Ascending aorta (tissue), 2 donors: ENCODE data around the gene FSIP2. TPM values are rescaled to one million over a fixed set of nuclear protein-coding genes. Genes with fewer than 3 reads are reported as not detected.

Experiments used
- DNase-seq, 2 donors: peaks; one replicate each; pipeline ENCODE4 v3.0.0-alpha.2; 2019; ENCODE audit warnings: low spot score in 2 of 2
- H3K27ac ChIP-seq, 2 donors: fragments of 200-600 bp; sonication (generic); one replicate each; pipeline ENCODE4 v1.5.1; 2016 to 2017; ENCODE audit warnings: mild to moderate bottlenecking in 1 of 2
- H3K27me3 ChIP-seq: fragments of 200-600 bp; sonication (generic); one replicate; pipeline ENCODE4 v1.5.1; 2017
- H3K36me3 ChIP-seq, 2 donors: fragments of 200-600 bp; sonication (generic); one replicate each; pipeline ENCODE4 v1.5.1; 2016
- H3K4me1 ChIP-seq, 2 donors: fragments of 200-600 bp; sonication (generic); one replicate each; pipeline ENCODE4 v1.5.1; 2016 to 2017; ENCODE audit warnings: mild to moderate bottlenecking in 1 of 2
- H3K4me3 ChIP-seq, 2 donors: fragments of 200-600 bp; sonication (generic); one replicate each; pipeline ENCODE4 v1.5.1; 2016 to 2017; ENCODE audit warnings: mild to moderate bottlenecking in 1 of 2
- H3K9me3 ChIP-seq, 2 donors: fragments of 200-600 bp; sonication (generic); one replicate each; pipeline ENCODE4 v1.5.1; 2016
- intact Hi-C: fragments of 100-400 bp; cut with DNase I; formaldehyde crosslinking; loops from one replicate; pipeline ENCODE4 v1.15.1; 2023
- total RNA-seq: library from RNA; depleted of rRNA; stranded (reverse); fragments of >200 nt; gene quantifications from one replicate; pipeline ENCODE4 v1.1.0, GENCODE V29; 2016
- TF ChIP-seq, protein P1 (sequence below), 3 experiments: fragments of 200-600 bp in 2 of 3; fragments of 450-650 bp in 1 of 3; sonication (generic) in 2 of 3; IDR thresholded peaks; one replicate each; pipeline ENCODE4 v1.5.1; 2016 to 2019; ENCODE audit warnings: antibody characterized with exemption in 3 of 3, mild to moderate bottlenecking in 1 of 3, moderate library complexity in 1 of 3

Gene FSIP2
- total RNA-seq, 1 donor from 2014 or later = under 0.01 TPM

DNA sequence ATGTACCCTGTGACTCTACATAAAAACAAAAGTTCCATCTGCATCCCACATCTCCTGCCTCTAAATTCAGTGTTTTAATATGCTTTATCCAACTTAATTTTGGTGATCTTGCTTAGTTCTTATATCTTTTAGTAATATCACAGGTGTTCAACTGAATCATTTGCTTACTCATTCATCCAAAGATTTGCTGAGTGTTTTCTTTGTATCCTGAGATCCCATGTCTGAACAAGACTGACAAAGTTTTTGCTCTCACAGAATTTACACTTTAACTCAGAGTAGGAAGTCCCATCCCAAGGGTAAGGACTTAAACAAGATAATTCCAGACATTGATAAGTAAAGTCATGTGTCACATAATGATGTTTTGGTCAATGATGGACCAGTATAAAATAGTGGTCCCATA lies 87.0 kb downstream of the FSIP2 start:
- no peak overlapping the region for H3K4me3 ChIP-seq
- H3K9me3 ChIP-seq = no peaks in the 10 kb centered on the region
- H3K27me3 ChIP-seq = no peaks in the 10 kb centered on the region
- DNase-seq = no peak
- no peaks in the 10 kb centered on the region for H3K36me3 ChIP-seq
- no peaks in the 10 kb centered on the region for H3K4me1 ChIP-seq
- TF ChIP-seq, protein P1, sequence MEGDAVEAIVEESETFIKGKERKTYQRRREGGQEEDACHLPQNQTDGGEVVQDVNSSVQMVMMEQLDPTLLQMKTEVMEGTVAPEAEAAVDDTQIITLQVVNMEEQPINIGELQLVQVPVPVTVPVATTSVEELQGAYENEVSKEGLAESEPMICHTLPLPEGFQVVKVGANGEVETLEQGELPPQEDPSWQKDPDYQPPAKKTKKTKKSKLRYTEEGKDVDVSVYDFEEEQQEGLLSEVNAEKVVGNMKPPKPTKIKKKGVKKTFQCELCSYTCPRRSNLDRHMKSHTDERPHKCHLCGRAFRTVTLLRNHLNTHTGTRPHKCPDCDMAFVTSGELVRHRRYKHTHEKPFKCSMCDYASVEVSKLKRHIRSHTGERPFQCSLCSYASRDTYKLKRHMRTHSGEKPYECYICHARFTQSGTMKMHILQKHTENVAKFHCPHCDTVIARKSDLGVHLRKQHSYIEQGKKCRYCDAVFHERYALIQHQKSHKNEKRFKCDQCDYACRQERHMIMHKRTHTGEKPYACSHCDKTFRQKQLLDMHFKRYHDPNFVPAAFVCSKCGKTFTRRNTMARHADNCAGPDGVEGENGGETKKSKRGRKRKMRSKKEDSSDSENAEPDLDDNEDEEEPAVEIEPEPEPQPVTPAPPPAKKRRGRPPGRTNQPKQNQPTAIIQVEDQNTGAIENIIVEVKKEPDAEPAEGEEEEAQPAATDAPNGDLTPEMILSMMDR (IDR thresholded peaks at IDR 0.05) = no peak
- no peak overlapping the region for H3K27ac ChIP-seq
- intact Hi-C loops = no loop called here

DNA sequence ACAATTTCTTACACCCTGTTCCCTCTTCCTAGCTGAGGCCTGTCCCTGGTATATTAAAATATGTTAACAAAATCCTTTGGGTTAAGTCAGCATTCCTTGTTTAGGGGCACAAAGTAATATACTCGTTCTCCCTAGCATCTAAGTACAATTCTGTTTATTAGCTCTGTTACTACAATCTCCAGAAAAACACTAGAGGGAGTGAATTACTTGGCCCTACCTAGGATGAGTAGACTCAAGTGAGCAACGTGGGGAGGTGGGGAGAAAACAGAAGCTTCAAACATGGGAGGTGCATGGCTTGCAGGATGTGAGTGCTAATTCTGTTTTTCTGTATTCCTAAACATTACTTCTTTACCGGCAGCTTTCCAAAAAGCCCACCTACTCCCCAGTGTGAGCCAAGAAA lies 89.7 kb downstream of the FSIP2 start:
- intact Hi-C loops = no loop called here
- H3K9me3 ChIP-seq = no peaks in the 10 kb centered on the region
- H3K4me1 ChIP-seq = no peaks in the 10 kb centered on the region
- no peak overlapping the region for H3K27ac ChIP-seq
- H3K27me3 ChIP-seq = no peaks in the 10 kb centered on the region
- H3K4me3 ChIP-seq = no peak overlapping the region
- TF ChIP-seq, protein P1 (IDR thresholded peaks at IDR 0.05) = no peak
- DNase-seq = no peak
- H3K36me3 ChIP-seq = no peaks in the 10 kb centered on the region

DNA sequence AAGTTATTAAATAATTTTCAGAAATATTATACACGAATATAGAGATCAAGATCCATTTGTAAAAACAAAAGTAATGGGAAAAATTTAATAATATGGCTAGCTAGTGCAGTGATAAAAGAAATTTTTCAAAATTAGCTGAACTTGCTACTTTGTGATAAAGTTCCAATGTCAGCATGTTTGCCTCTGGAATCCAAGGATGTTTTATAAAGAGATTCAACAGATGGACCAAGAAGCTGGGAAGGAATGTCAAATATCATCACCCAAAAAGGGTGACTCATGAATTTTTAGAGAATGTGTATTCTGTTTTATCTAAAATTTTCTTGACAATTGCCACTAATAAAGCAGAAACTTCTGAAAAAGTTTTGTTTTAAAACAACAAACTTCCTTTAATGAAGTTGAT lies 95.3 kb downstream of the FSIP2 start:
- peaks cover 0 to 20% of the 10 kb centered on the region in 2 donors for H3K9me3 ChIP-seq

GRCh38 chr2:185835974-185836373 lies 97.4 kb downstream of the FSIP2 start:
- Histone ChIP-seq H3K36me3 (no peaks in the 10 kb centered on the region), H3K9me3 (peaks cover 0 to 29% of the 10 kb centered on the region in 2 donors), H3K27ac (no peak overlapping the region), H3K27me3 (no peaks in the 10 kb centered on the region), H3K4me1 (no peaks in the 10 kb centered on the region), H3K4me3 (no peak overlapping the region)
- intact Hi-C loops = no loop called here
- TF ChIP-seq, protein P1 (IDR thresholded peaks at IDR 0.05) = no peak
- no peak for DNase-seq

More for the DNA sequence above, 95.3 kb downstream of the FSIP2 start:
- TF ChIP-seq, protein P1 (IDR thresholded peaks at IDR 0.05) = no peak
- no peaks in the 10 kb centered on the region for H3K27me3 ChIP-seq
- H3K4me1 ChIP-seq = no peaks in the 10 kb centered on the region
- H3K27ac ChIP-seq = no peak overlapping the region
- no peaks in the 10 kb centered on the region for H3K36me3 ChIP-seq
- H3K4me3 ChIP-seq = no peak overlapping the region
- no peak for DNase-seq
- intact Hi-C loops = no loop called here

GRCh38 chr2:185854885-185855284 lies 116.3 kb downstream of the FSIP2 start:
- Histone ChIP-seq H3K36me3 (no peaks in the 10 kb centered on the region), H3K27ac (no peak overlapping the region), H3K27me3 (no peaks in the 10 kb centered on the region), H3K4me3 (no peak overlapping the region), H3K9me3 (peaks cover 0 to 18% of the 10 kb centered on the region in 2 donors), H3K4me1 (no peaks in the 10 kb centered on the region)
- no peak for DNase-seq
- TF ChIP-seq, protein P1 (IDR thresholded peaks at IDR 0.05) = no peak
- intact Hi-C loops = no loop called here

GRCh38 chr2:185857691-185858090 lies 119.1 kb downstream of the FSIP2 start:
- Histone ChIP-seq H3K27ac (no peak overlapping the region), H3K27me3 (no peaks in the 10 kb centered on the region), H3K4me3 (no peak overlapping the region), H3K36me3 (no peaks in the 10 kb centered on the region), H3K4me1 (no peaks in the 10 kb centered on the region), H3K9me3 (peaks cover 0 to 13% of the 10 kb centered on the region in 2 donors)
- intact Hi-C loops = no loop called here
- DNase-seq = no peak
- TF ChIP-seq, protein P1 (IDR thresholded peaks at IDR 0.05) = no peak
